Adipocyte (in vitro differentiated cells): ENCODE measurements around the gene SBF1.
"Not testable (repeated sequence)": the region's sequence is repeated elsewhere in the genome, so short reads cannot be mapped to it uniquely, and the experiment has no call there.

Experiments used
- DNase-seq: peaks from one replicate; pipeline ENCODE4 v3.0.0-alpha.2; 2015; ENCODE audit warnings: low read depth
- H3K27me3 ChIP-seq: replicated peaks from 2 replicates; pipeline ENCODE4 v1.7.0; 2013; ENCODE audit warnings: mild to moderate bottlenecking, low read length, moderate library complexity; ENCODE audit not compliant: control insufficient read depth, insufficient read depth
- H3K36me3 ChIP-seq: 2 replicates; pipeline ENCODE4 v1.7.0; 2013; ENCODE audit warnings: low read length, mild to moderate bottlenecking, moderate library complexity; ENCODE audit not compliant: control insufficient read depth, insufficient read depth, severe bottlenecking
- H3K4me1 ChIP-seq: 2 replicates; pipeline ENCODE4 v1.7.0; 2013; ENCODE audit warnings: mild to moderate bottlenecking, low read length, moderate library complexity; ENCODE audit not compliant: control insufficient read depth, insufficient read depth
- H3K4me3 ChIP-seq: 2 replicates; pipeline ENCODE4 v1.7.0; 2013; ENCODE audit warnings: mild to moderate bottlenecking, low read length, moderate library complexity
- H3K9ac ChIP-seq: 2 replicates; pipeline ENCODE4 v1.7.0; 2013; ENCODE audit warnings: mild to moderate bottlenecking, low read length, moderate library complexity
- H3K9me3 ChIP-seq: 2 replicates; pipeline ENCODE4 v1.7.0; 2013; ENCODE audit warnings: mild to moderate bottlenecking, low read length, moderate library complexity; ENCODE audit not compliant: control insufficient read depth

The SBF1 gene, protein sequence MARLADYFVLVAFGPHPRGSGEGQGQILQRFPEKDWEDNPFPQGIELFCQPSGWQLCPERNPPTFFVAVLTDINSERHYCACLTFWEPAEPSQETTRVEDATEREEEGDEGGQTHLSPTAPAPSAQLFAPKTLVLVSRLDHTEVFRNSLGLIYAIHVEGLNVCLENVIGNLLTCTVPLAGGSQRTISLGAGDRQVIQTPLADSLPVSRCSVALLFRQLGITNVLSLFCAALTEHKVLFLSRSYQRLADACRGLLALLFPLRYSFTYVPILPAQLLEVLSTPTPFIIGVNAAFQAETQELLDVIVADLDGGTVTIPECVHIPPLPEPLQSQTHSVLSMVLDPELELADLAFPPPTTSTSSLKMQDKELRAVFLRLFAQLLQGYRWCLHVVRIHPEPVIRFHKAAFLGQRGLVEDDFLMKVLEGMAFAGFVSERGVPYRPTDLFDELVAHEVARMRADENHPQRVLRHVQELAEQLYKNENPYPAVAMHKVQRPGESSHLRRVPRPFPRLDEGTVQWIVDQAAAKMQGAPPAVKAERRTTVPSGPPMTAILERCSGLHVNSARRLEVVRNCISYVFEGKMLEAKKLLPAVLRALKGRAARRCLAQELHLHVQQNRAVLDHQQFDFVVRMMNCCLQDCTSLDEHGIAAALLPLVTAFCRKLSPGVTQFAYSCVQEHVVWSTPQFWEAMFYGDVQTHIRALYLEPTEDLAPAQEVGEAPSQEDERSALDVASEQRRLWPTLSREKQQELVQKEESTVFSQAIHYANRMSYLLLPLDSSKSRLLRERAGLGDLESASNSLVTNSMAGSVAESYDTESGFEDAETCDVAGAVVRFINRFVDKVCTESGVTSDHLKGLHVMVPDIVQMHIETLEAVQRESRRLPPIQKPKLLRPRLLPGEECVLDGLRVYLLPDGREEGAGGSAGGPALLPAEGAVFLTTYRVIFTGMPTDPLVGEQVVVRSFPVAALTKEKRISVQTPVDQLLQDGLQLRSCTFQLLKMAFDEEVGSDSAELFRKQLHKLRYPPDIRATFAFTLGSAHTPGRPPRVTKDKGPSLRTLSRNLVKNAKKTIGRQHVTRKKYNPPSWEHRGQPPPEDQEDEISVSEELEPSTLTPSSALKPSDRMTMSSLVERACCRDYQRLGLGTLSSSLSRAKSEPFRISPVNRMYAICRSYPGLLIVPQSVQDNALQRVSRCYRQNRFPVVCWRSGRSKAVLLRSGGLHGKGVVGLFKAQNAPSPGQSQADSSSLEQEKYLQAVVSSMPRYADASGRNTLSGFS (N-terminal part only)

DNA sequence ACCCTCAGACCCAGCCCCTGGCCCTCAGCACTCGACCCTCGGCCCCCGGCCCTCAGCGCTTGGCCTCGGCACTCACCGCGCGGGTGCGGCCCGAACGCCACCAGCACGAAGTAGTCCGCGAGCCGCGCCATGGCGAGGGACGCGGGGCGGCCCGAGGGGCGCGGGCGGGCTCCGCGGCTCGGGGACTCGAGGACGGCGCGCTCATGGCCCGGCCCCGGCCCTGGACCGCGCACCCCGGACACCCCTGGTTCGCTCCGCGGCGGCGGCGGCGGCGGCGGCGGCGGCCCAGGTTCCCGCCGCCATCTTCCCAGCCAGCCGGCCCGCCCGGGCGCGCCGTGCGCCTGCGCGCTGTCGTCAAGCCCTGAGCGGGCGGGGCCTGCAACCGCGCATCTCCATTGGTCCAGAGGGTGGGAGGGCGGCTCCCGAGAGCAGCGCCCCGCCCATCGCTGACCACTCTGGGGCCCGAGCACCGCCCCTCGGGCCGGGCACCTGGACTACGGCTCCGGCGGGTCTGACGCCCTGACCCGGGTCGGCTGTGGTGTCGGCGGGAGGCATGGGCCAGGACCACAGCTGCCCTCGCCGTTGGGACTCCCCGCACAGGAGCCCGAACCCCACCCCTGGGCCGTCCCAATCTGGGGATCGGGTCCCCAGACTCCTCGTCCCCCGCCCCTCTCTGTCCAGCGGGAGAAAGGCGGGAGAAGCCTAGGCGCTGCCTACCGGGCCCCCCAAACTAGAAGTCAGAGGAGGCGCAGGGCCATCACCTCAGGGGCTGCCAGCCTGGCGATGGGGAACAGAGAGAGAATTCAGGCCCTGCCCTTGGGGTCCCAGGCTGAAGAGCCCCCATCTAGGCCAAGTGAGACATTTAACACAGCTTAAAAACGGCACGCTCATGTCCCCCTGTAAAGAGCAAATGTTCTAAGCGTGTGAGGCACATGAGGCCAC is at the start of gene SBF1:
Gene SBF1, minus strand, starts transcription at position 326 of the 942 bp plus-strand sequence. Its CDS starts 195 bp downstream, at position 131.
- Histone ChIP-seq H3K9me3 (no peaks in the 10 kb centered on the region), H3K4me3 (peak within 1 kb of the TSS; percentile 84), H3K9ac (peak within 1 kb of the TSS; percentile 86), H3K36me3 (no peaks in the 10 kb centered on the region), H3K4me1 (peaks cover 19% of the 10 kb centered on the region), H3K27me3 (peaks cover 5% of the 10 kb centered on the region)
- DNase-seq: peak; percentile 98

DNA sequence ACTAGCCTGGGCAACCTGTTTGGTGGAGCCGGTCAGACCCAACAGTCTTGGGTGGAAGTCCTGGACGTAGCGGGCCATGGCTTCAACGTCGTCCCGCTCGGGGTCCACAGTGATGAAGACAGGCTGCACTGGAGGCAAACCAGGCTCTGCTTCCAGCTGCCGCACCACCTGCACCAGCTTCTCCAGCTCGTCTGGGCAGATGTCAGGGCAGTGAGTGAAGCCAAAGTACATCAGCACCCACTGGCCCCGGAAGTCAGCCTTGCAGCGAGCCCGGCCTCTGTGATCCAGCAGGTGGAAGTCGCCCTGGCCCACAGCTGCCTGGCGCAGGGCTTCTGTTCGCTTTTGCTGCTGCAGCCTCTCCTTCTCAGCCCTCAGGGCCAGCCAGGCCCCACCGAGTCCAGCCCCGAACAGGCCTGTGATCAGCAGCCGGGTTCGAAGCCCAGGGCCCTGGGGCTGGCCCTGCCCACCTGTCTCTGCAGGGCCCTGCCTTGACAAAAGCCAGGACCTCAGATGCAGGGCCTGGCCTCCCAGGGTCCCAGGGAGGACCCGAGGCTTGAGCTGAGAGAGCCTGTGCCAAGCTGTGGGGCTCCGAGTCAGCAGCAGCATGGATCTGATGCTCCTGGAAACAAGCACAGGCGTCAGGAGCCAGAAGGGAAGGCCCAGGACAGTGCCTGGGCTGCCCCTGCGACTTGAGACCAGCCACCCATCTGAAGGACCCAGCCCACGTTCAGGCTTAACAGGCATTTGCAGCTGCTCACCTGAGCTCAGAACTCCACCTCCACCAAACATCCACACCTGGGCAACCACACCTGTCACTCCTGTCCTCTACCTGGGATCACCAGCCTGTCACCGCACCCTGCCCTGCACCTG is 49.2 kb upstream of the SBF1 start:
- Histone ChIP-seq H3K4me1 (peaks cover 22% of the 10 kb centered on the region), H3K9me3 (no peaks in the 10 kb centered on the region), H3K9ac (peak overlapping the region; percentile 90), H3K4me3 (peak overlapping the region; percentile 87), H3K36me3 (peaks cover 33% of the 10 kb centered on the region), H3K27me3 (no peaks in the 10 kb centered on the region)
- no peak for DNase-seq

GRCh38 chr22:50523458-50523805 is 48.6 kb upstream of the SBF1 start:
- no peak for DNase-seq
- Histone ChIP-seq H3K4me3 (no peak overlapping the region), H3K36me3 (peaks cover 39% of the 10 kb centered on the region), H3K4me1 (peaks cover 21% of the 10 kb centered on the region), H3K27me3 (no peaks in the 10 kb centered on the region), H3K9ac (no peak overlapping the region), H3K9me3 (no peaks in the 10 kb centered on the region)

GRCh38 chr22:50522806-50523438 is 48.1 kb upstream of the SBF1 start:
- Histone ChIP-seq H3K4me3 (no peak overlapping the region), H3K9me3 (no peaks in the 10 kb centered on the region), H3K27me3 (no peaks in the 10 kb centered on the region), H3K9ac (no peak overlapping the region), H3K4me1 (peaks cover 21% of the 10 kb centered on the region), H3K36me3 (peaks cover 39% of the 10 kb centered on the region)
- no peak for DNase-seq

- peaks cover 39% of the 10 kb centered on the region for H3K36me3 ChIP-seq
- no peak for DNase-seq
- no peaks in the 10 kb centered on the region for H3K27me3 ChIP-seq
- no peak overlapping the region for H3K9ac ChIP-seq
- peaks cover 18% of the 10 kb centered on the region for H3K4me1 ChIP-seq
- no peak overlapping the region for H3K4me3 ChIP-seq
- H3K9me3 ChIP-seq: no peaks in the 10 kb centered on the region
Measured at GRCh38 chr22:50522208-50522805, 47.5 kb upstream of the SBF1 start.

DNA sequence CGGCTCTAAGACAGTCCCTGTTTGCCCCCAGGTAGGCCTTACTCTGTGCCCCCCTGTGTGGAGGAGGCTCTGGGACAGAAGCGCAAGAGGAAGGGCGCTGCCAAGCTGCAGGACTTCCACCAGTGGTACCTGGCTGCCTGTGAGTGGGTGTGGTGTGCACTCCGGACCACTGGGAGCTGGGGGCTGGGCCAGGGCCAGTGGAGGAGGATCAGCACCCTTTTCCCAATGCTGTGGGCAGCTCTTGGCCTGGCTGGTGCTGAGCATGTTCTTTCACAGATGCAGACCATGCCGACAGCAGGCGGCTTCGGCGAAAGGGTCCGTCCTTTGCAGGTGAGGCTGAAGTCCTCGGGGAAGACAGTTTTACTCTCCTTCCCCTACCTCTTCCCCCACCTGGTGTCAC is 46.9 kb upstream of the SBF1 start:
- Histone ChIP-seq H3K36me3 (peaks cover 42% of the 10 kb centered on the region), H3K9ac (no peak overlapping the region), H3K4me1 (peaks cover 12% of the 10 kb centered on the region), H3K9me3 (no peaks in the 10 kb centered on the region), H3K4me3 (no peak overlapping the region), H3K27me3 (no peaks in the 10 kb centered on the region)
- no peak for DNase-seq

DNA sequence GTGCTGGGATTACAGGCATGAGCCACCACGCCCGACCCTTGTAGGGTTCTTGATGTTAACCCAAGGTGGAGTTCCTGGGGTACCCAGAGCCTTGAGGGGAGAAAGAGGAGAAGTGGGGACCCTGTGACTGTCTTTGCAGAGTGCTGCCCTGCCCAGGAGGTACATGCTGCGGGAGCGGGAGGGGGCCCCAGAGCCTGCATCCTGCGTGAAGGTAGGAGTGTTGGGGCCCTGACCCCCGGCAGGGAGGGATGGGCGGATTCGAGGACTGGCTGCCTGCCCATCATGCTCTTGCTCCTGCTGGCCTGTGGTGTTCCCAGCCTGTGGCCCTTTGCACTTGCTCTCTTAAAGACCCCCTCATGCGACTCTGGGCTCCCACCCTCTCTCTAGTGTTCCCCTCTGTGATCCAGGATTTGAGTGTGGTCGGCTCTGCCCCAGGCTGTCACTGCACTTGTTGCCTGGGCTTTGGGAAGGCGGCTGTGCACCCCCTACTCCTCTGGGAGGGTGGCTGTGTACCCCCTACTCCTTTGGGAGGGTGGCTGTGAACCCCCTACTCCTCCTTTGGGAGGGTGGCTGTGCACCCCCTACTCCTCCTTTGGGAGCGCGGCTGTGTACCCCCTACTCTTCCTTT is 46.1 kb upstream of the SBF1 start:
- no peaks in the 10 kb centered on the region for H3K27me3 ChIP-seq
- H3K9ac ChIP-seq: no peak overlapping the region
- DNase-seq: no peak
- peaks cover 10% of the 10 kb centered on the region for H3K4me1 ChIP-seq
- peaks cover 46% of the 10 kb centered on the region for H3K36me3 ChIP-seq
- H3K9me3 ChIP-seq: no peaks in the 10 kb centered on the region
- H3K4me3 ChIP-seq: no peak overlapping the region

DNA sequence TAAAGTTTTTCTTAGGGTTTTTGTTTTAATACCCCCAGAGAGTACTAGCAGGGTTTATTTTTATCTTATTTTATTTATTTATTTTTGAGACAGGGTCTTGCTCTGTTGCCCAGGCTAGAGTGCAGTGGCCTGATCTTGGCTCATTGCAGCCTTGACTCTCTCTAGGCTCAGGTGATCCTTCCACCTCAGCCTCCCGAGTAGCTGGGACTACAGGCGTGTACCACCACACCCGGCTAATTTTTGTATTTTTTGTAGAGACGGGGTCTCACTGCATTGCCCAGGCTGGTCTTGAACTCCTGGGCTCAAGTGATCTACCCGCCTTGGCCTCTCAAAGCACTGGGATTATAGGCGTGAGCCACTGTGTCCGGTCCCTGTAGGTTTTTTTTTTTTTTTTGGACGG is 45.3 kb upstream of the SBF1 start:
- peaks cover 10% of the 10 kb centered on the region for H3K4me1 ChIP-seq
- H3K27me3 ChIP-seq, H3K4me3 ChIP-seq, DNase-seq, H3K9me3 ChIP-seq, H3K9ac ChIP-seq: not testable (repeated sequence)
- H3K36me3 ChIP-seq: peaks cover 46% of the 10 kb centered on the region

DNA sequence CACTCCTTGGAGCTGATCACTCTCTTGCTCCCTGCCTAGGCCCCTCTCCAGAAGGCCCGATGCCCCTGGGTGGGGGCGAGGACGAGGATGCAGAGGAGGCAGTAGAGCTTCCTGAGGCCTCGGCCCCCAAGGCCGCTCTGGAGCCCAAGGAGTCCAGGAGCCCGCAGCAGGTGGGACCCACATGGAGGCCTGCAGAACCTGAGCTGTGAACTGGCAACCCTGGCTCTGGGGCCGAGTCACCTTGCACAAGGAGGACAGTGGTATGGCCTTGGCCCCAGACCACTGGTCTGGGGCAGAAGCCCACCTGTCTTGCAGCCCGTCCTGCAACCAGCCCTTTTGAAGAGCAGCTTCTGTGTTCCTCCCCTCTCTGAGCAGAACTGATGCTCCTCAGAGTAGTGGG is 44.3 kb upstream of the SBF1 start:
- DNase-seq: no peak
- Histone ChIP-seq H3K9ac (no peak overlapping the region), H3K36me3 (peaks cover 46% of the 10 kb centered on the region), H3K4me1 (peaks cover 4% of the 10 kb centered on the region), H3K4me3 (no peak overlapping the region), H3K9me3 (no peaks in the 10 kb centered on the region), H3K27me3 (no peaks in the 10 kb centered on the region)
